ENCODE measurements around the gene SASH3.
A peak's percentile ranks its signal among the peaks of the same experiment; 100 is the strongest.

The SASH3 gene

DNA sequence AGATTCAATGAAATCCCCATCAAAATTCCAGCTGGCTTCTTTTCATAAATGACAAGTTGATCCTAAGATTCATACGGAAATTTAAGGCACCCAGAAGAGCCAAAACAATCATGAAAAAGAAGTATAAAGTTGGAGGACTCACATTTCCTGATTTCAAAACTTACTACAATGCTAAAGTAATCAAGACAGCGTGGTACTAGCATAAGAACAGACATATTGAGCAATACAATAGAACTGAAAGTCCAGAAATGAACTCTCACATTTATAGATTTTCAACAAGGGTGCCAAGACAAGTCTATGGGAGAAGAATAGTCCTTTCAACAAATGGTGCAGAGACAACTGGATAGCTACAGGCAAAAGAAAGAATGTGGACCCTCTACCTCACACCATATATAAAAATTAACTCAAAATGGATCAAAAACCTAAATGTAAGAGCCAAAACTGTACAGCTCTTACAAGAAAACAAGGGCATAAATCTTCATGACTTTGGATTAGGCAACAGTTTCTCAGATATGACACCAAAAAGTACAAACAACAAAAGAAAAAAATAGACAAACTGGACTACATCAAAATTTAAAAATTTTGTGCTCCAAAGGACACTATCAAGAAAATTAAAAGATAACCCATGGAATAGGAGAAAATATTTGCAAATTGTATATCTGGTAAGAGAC, 28.5 kb downstream of the SASH3 start (continued):
- TF ChIP-seq, protein P1, sequence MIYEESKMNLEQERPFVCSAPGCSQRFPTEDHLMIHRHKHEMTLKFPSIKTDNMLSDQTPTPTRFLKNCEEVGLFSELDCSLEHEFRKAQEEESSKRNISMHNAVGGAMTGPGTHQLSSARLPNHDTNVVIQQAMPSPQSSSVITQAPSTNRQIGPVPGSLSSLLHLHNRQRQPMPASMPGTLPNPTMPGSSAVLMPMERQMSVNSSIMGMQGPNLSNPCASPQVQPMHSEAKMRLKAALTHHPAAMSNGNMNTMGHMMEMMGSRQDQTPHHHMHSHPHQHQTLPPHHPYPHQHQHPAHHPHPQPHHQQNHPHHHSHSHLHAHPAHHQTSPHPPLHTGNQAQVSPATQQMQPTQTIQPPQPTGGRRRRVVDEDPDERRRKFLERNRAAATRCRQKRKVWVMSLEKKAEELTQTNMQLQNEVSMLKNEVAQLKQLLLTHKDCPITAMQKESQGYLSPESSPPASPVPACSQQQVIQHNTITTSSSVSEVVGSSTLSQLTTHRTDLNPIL (CRISPR knock-in tag; IDR thresholded peaks at IDR 0.05; ENCODE audit: low read depth) = no peak
- TF ChIP-seq, protein P2, sequence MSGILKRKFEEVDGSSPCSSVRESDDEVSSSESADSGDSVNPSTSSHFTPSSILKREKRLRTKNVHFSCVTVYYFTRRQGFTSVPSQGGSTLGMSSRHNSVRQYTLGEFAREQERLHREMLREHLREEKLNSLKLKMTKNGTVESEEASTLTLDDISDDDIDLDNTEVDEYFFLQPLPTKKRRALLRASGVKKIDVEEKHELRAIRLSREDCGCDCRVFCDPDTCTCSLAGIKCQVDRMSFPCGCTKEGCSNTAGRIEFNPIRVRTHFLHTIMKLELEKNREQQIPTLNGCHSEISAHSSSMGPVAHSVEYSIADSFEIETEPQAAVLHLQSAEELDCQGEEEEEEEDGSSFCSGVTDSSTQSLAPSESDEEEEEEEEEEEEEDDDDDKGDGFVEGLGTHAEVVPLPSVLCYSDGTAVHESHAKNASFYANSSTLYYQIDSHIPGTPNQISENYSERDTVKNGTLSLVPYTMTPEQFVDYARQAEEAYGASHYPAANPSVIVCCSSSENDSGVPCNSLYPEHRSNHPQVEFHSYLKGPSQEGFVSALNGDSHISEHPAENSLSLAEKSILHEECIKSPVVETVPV (CRISPR knock-in tag; IDR thresholded peaks at IDR 0.05) = no peak

DNA sequence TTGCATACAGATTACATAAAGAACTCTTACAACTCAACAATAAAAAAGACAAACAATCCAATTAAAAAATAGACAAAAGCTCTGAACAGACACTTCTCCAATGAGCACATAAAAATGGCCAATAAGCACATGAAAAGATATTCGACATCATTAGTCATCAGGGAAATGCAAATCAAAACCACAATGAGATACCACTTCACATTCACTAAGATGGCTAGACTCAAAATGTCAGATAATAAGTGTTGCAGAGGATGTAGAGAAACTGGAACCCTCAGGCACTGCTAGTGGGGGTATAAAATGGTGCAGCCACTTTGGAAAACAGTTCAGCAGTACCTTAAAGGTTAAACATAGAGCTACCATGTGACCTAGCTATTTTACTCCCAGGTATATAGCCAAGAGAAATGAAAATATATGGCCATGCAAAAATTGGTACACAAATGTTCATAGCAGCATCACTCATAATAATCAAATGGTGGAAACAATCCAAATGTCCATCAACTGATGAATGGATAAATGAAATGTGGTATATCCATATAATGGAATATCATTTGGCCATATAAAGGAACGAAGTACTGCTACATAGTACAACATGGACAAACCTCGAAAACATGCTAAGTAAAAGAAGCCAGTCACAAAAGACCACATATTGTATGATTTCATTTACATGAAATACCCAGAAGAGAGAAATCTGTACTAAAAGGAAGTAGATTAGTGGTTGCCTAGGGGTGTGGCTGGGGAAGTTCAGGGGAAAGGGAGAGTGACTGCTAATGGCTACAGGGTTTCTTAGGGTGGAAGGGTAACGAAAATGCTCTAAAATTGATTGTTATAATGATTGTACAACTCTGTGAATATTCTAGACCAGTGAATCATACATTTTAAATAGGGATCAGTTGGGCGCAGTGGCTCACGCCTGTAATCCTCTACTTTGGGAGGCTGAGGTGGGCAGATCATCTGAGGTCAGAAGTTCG, 29.4 kb downstream of the SASH3 start:
- no peak for ATAC-seq
- TF ChIP-seq, protein P3, sequence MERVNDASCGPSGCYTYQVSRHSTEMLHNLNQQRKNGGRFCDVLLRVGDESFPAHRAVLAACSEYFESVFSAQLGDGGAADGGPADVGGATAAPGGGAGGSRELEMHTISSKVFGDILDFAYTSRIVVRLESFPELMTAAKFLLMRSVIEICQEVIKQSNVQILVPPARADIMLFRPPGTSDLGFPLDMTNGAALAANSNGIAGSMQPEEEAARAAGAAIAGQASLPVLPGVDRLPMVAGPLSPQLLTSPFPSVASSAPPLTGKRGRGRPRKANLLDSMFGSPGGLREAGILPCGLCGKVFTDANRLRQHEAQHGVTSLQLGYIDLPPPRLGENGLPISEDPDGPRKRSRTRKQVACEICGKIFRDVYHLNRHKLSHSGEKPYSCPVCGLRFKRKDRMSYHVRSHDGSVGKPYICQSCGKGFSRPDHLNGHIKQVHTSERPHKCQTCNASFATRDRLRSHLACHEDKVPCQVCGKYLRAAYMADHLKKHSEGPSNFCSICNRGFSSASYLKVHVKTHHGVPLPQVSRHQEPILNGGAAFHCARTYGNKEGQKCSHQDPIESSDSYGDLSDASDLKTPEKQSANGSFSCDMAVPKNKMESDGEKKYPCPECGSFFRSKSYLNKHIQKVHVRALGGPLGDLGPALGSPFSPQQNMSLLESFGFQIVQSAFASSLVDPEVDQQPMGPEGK (CRISPR knock-in tag; IDR thresholded peaks at IDR 0.05; ENCODE audit: borderline replicate concordance) = no peak
- peak; percentile 82 for TF ChIP-seq ZNF8 (CRISPR knock-in tag; IDR thresholded peaks at IDR 0.05)

DNA sequence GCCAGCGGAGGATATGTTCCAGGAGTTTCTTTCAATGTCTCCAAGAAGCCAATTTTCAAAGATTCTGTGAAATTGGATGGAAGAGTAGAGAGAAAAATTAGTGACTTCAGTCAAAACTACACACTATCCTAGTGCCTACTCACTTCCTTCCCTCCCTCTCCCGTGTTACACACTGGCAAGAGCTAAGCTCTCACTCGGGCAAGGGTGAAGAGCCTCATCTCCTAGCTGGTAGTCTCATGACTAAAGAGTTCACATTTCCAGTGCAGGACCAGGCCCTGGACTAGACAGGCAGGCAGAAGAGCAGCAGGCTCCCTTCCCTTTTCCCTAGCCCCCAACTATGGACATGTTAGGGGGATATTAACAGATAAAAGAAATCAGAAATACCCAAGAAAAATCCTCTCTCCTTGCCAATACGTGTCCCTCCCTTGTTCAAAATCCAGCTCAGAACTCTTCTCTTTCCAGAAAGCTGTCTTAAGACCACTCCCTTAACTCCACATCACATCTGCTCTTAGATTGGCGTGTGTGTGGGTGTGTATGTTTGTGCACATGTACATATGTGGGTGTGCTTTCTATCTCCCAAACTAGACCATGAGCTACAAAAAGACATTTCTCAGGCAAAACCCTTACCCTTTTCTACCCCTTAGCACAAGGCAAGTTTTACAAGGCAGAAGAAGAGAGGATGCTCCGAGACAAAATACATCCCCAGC, 34.1 kb downstream of the SASH3 start:
- TF ChIP-seq, protein P1 (CRISPR knock-in tag; IDR thresholded peaks at IDR 0.05; ENCODE audit: low read depth) = no peak
- TF ChIP-seq ARNTL (CRISPR knock-in tag; IDR thresholded peaks at IDR 0.05; ENCODE audit: borderline replicate concordance, low read depth) (no peak), OSR1 (CRISPR knock-in tag; IDR thresholded peaks at IDR 0.05) (no peak), TOX (CRISPR knock-in tag; IDR thresholded peaks at IDR 0.05; ENCODE audit: borderline replicate concordance) (no peak), ISL1 (CRISPR knock-in tag; IDR thresholded peaks at IDR 0.05) (no peak), ZC3H10 (CRISPR knock-in tag; IDR thresholded peaks at IDR 0.05) (no peak), BACH2 (CRISPR knock-in tag; IDR thresholded peaks at IDR 0.05; ENCODE audit: borderline replicate concordance) (no peak), ZFP30 (CRISPR knock-in tag; IDR thresholded peaks at IDR 0.05) (no peak), ESRRG (CRISPR knock-in tag; IDR thresholded peaks at IDR 0.05) (no peak), PPARA (CRISPR knock-in tag; IDR thresholded peaks at IDR 0.05; ENCODE audit: borderline replicate concordance) (no peak), GLIS3 (CRISPR knock-in tag; IDR thresholded peaks at IDR 0.05) (no peak)
- no peak for ATAC-seq

DNA sequence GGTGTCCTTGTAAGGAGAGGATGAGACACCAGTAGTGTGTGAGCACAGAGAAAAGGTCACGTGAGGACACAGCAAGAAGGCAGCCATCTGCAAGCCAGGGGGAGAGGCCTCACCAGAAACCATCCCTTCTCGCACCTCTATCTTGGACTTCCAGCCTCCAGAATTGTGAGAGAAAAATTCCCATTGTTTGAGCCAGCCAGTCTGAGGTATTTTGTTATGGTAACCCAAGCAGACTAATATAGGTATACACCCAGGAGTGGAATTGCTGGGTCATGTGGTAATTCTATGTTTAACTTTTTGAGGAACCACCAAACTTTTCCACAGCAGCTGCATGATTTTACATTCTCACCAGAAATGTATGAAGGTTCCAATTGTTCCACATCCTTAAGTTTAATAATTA, 38.4 kb downstream of the SASH3 start:
- ATAC-seq = no peak
- TF ChIP-seq CSDC2 (CRISPR knock-in tag; IDR thresholded peaks at IDR 0.05) (no peak), ISL1 (CRISPR knock-in tag; IDR thresholded peaks at IDR 0.05) (no peak), ARNTL (CRISPR knock-in tag; IDR thresholded peaks at IDR 0.05; ENCODE audit: borderline replicate concordance, low read depth) (no peak), ZNF565 (CRISPR knock-in tag; conservative IDR thresholded peaks at IDR 0.05; ENCODE audit: low read depth) (no peak), ESRRG (CRISPR knock-in tag; IDR thresholded peaks at IDR 0.05) (no peak), SNAI2 (CRISPR knock-in tag; IDR thresholded peaks at IDR 0.05) (no peak), PPARA (CRISPR knock-in tag; IDR thresholded peaks at IDR 0.05; ENCODE audit: borderline replicate concordance) (no peak), ZNF70 (CRISPR knock-in tag; IDR thresholded peaks at IDR 0.05) (no peak), TCF4 (CRISPR knock-in tag; IDR thresholded peaks at IDR 0.05; ENCODE audit: borderline replicate concordance) (no peak), OSR1 (CRISPR knock-in tag; IDR thresholded peaks at IDR 0.05) (no peak), GLIS3 (CRISPR knock-in tag; IDR thresholded peaks at IDR 0.05) (no peak), TOX (CRISPR knock-in tag; IDR thresholded peaks at IDR 0.05; ENCODE audit: borderline replicate concordance) (no peak), RARB (CRISPR knock-in tag; IDR thresholded peaks at IDR 0.05) (no peak), ZC3H10 (CRISPR knock-in tag; IDR thresholded peaks at IDR 0.05) (no peak), ZFP3 (CRISPR knock-in tag; IDR thresholded peaks at IDR 0.05) (no peak)
- TF ChIP-seq, protein P3 (CRISPR knock-in tag; IDR thresholded peaks at IDR 0.05; ENCODE audit: borderline replicate concordance) = no peak
- TF ChIP-seq, protein P1 (CRISPR knock-in tag; IDR thresholded peaks at IDR 0.05; ENCODE audit: low read depth) = no peak
